ENCODE measurements around the gene CLASP1.

Gene CLASP1

DNA sequence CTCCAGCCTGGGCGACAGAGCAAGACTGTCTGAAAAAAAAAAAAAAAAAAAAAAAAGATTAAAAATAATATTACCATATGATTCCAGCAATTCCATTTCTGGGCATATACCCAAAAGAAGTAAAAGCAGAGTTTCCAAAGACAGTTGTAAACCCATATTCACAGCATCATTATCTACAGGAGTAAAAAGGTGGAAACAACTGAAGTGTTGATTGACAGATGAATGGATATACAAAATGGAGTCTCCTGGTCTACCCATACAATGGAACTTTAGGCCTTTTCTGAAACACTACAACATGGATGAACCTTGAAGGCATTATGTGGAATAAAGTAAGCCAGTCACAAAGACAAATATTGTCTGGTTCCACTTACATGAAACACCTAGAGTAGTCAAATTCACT, 112.9 kb downstream of the CLASP1 start:
- no peak for DNase-seq

DNA sequence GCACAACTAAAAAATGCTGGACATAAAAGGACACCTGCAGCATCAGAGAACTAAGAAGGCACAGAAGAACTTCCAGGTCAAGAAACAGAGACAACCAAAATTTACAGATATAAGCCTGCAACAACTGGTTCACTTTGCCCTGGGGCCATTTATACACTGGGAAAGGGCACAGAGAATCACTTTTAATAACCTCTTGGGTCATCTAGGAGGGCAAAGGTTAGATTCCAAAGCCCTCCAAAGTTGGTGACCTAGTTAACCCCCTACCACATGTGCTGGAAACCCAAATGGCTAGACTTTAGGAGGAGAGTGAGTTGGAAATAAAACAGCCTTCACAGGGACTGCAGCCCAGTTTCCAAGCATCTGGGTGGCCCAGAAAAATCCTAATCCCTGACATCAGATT, 115.3 kb downstream of the CLASP1 start:
- no peak for DNase-seq

DNA sequence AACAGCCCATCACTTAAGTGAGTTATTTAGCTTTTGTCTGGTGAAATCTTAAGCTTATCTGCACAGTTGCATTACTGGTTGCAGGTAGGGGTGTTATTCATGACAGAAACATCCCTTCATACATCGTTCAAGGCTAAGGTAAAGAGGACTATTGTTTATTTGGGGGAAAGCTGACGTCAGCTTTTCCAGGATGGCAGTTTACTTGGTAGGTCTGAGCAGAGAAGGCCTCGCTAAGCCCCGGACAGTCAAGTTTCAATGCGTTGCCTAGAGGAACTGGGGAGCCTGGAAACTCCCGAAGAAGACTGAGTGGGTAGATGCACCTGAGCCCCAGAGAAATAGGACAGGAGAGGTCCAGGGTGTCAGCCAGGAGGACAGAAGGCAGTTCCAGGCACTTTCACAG, 116.4 kb downstream of the CLASP1 start:
- DNase-seq, result no peak

DNA sequence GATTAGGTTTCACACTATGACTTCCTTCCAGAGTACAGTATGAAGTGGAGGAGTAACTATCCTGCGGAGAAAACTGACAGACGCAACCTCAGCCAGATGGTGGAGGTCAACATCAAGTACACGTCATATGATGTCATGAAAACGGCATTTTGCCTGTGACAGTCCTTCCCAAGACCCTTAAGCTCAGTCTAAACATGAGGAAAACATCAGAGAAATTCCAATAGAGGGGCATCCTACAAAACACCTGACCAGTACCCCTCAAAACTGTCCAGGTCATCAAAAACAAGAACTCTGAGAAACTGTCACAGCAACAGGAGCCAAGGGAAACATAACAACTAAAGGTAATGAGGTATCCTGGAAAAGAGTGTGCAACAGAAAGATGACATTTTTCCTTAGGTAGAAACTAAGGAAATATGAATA, 116.9 kb downstream of the CLASP1 start:
- no peak for DNase-seq

DNA sequence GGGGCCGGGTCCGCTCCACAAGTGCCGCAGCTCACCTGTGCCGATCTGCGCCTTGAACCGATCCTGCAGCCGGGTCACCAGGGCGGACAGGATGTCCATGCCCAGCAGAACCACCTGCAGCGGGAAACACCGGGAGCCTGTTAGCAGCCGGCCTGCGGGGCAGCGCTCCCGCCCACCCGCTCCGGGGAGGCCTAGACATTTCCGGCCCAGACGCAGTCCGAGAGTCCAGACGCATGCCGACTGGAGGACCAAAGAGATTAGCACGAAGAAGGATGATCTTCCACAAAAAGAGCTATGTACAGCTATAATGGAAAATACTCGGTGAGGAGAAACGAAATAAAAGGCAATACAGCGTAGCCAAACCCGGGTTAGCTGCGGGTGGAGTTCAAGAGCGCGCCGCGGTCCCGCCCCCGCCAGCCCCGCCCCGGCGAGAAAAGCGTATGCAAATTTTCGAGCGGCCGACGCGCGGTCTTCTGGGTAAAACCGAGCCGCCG, 119.0 kb downstream of the CLASP1 start:
- peak in 1 of 2 experiments; percentile 36 for DNase-seq

DNA sequence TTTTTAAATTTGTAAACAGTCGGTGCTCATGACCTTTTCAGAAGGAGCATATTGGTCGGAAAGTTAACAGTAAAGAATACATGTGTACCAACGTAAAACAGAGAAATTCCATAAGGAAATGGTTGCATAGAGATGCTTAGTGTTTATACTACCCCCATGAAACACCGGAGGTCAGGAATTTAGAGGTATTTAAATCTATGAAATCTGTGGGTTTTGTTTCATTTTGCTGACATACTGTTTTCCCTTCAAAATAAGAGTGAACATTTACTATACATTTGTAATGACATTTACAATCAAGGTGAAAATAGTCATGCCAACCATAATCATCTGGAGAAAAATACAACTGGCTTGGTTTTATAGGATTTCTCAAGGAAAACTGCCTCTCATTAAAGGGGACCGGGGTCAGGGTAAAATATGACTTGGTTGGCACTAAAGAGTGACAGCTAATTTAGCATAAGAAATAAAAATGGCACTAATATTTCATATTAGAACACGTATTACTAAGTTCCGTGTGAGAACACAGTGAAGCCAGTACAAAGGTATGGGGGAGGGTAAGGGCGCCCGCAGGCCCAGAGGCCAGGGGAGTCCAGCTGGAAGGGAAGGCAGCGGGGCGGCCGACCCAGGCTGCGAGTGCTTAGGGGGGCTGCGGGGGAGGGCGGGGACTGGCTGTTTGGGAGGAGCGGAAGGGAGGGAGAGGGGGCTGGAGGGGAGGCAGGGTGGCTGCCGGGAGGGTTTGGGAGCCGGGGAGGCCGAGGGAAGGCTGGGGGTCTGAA, 119.6 kb downstream of the CLASP1 start:
- DNase-seq, result no peak

DNA sequence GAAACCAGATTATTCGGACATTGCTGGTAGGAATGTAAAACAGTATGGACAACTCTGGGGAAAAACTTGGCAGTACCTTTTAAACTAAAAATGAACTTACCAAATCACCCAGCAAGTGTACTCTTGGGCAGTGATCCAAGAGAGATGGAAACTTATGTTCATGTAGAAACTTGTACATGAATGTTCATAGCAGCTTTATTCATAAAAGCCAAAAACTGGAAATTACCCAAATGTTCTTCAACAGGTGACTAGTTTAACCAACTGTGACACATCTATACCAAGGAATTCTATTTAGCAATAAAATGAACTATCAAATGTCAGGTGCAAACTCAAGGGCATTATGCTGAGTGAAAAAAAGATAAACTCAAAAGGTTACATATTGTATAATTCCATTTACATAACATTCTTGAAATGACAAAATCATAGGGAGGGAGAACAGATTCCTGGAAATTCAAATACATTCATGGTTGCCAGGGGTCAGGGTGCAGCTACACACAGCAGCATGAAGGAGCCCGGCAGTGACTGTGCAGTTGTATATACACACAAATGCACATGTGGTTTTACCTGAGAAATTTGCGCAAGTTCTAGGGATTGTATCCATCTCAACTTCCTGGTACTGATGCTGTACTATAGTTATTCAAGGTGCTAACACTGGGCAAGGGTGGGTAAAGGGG, 122.1 kb downstream of the CLASP1 start:
- DNase-seq, result no peak

DNA sequence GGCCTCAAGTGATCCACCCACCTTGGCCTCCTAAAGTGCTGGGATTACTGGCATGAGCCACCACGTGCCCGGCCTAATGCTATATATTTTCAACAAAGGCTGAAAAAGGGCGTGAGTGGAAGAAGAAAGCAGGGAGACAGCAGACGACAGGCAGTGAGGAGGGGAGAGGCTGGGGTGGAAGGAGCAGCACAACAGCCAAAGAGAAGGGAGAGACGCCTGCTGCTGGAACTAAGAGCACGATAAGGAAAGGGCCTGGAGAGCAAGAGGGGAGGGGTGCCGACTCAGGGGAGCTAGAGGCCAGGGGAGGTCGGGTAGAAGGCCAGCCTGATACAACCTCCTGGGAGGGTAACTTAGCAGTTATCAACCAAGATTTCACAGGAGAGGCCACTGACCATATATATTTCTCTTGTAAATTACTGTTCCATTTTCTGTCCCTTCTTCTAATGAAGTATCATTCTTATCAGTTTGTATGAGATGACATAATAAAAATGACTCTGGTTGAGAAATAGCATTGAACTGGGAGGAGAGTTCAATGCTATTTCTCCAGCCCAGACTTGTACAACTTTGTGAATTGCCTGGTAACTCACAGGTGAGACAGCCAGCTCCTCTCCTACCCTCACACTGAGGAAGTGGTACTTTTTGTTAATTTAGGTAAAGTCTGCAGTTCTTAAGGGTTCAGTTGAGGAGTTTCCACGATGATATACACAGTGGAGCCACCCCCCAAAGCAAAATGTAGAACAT, 124.4 kb downstream of the CLASP1 start:
- DNase-seq, result no peak

DNA sequence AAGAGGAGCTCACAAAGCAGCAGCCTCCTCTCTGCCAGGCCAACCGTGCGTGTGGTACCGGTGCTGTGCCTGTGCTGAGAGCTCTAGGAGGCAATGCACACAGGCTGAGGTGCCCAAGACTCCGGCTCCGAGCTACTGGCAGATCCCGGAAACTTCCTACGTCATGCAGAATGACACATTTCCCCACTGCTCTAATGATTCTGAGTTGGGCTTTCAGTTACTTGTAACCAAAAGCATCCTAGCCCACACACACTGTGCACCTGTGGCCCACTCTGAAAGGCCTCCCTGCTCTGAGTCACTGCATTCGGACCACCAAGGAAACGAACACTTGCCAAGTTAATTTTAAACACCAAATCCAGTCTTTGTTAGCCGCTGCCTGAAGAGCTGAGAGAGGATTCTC, 127.9 kb downstream of the CLASP1 start:
- DNase-seq, result no peak

DNA sequence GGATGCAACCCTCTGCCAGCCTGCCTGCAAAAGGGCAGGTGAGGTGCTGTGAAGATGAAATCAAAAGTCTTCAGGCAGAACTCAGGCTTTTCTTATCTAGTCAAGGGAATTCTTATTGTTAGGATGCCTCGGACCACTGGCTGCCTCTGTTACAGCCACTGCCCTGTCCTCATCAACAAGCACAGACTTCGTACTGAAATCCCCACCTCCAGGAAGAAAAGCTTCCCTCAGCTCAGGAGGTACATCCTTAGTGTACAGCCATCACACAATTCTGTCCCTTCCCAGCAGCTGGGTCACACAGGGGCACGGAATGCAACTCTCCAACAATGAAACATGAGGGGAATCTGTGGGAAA, 128.6 kb downstream of the CLASP1 start:
- no peak for DNase-seq

DNA sequence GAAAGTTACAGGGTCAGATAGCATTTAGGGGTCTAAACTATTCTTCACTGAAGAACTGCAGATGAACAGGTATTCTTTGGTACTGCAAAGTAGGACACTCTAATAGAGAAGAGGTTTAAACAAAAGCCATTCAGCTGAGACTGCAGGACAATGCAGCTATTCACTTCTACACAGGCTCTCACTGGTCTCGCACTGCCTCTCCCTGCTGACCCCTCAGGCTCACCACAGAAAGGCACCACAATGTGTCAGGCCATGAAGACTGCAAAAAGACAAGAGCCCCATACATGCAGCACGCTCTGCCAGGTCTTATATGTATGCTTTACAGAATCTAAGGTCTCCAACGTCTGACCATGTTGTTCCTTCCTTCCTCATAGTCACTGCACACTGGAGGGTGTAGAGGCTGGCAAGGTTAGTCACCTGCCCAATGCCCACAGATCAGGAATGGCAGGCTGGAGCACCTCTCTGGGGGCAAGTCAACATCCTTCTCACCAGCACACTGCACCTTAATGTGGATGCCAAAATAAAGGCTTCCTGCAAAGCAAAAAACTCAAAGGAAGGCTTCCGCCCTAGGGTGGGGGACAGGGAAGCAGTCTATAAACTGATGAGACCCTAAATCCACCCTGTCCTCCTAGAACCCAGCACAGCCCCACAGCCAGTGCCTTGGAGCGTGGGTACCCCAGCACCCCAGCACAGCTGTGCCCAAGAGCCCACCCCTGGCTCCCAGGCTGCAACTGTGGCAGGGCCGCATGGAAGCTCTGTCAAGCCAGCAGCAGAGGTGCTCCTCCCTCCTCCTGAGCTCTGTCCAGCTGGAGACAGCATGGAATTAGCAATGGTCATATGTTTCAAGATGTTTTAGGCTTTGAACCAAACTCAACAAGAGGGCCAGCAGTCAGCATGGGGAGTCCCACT, 129.3 kb downstream of the CLASP1 start:
- DNase-seq, result no peak

DNA sequence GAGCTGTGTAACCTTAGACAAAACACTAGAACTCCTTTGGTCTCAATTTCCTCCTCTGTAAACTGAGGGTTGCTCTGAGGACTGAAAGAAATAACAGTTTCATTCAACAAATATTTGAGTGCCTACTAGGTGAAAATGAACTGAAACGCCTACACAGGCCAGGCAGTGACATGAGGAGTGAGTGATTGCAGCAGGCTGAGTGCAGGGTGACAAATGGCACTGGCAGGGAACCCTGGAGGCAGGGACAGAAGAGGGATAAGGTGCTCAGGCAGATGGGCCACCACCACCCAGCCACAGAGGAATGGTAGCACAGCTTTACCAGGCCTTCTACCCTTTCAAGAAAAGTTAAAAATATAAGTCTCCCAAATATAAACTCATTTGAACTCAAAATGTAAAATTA, 130.1 kb downstream of the CLASP1 start:
- no peak for DNase-seq

DNA sequence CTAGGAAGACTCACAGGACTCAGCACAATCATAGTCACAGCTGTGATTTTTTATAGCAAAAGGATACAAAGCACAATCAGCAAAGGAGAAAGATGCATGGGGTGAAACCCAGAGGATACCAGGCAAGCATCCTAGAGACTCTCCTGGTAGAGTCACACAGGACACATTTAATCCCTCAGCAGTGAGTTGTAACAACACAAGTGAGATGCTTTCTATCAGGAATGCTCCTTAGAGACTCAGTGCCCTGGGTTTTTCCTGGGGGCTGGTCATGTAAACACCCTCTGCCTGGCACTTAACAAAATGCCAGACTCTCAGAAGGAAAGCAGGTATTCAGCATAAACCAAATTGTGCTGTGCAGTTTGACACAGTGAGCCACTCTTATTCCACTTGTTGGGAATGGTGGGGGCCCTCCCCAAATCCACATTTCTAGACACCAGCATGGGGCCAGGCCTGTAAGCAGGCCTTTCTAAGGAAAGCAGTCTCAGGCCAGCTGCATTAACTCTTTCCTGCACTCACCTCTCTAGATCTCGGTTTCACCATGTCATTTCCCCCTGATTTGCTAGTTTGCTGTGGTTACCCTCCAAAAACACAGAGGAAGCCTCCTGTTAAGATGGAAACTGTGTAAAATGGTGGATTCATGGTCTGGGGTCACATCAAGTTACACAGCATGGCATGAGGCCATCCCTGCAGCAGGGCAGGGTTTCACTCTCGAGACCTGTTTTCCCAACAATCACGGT, 135.5 kb downstream of the CLASP1 start:
- no peak for DNase-seq

DNA sequence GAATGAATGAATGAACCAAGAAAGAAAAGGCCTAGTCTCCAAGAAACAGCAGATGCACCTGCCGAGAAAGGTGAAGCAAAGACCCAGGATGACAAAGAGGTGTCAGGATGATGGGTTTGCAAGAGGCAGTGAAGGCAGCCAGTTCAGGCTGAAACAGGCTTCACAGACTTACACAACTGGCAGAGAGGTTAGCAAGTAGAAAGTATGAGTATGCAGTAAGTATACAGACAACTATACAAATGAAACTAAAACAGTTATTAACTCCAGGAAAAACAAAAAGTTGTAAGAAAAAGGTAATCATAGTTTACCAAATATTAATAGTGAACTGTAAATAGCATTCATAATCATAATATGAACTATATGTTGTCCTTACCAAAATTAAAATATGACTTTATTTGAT, 138.4 kb downstream of the CLASP1 start:
- no peak for DNase-seq

DNA sequence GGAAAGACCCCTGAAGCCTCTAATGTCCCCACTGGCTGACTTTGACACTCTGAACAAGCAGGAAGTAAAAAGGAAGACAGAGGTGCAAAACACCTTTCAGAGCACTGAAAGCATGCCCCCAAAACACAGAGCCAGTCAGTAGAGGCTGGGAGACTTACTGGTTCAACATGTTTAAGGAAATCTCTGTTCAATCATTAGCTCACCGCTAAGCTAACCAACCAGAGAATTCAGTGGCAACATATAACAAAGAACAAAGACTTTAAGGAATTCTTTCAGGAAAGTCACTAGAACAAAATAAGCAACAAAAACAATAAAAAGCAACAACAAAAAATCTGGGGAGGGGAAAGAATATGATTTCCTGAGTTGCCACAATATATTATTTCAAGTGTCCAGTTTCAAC, 142.6 kb downstream of the CLASP1 start:
- no peak for DNase-seq

DNA sequence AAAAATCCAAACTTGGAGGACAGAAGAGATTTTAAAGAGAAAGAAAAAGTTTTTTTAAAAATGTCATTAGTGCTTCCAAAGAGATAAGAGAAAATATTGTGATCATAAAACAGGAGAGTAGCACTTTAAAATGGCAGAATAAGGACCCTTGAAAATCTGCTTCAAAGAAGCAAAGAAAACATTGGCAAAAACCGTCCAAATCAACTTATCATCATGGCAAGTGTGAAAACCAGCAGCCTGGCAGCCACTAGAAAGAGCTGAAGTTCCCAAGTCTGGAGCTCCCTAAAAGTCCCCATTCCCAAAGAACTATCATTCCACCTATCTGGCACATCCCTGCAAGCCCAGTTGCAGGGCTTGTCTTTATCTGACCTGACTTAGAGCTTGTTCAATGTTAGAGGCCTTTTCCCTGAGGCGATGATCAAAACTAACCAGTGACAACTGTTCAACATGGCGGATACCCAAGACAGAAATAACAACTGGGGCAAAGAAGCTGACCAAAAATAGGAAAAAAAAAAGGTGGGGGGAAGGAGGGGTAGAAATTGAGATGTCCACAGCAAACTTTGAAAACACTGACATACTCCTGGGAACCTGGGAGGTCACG, 143.2 kb downstream of the CLASP1 start:
- no peak for DNase-seq

DNA sequence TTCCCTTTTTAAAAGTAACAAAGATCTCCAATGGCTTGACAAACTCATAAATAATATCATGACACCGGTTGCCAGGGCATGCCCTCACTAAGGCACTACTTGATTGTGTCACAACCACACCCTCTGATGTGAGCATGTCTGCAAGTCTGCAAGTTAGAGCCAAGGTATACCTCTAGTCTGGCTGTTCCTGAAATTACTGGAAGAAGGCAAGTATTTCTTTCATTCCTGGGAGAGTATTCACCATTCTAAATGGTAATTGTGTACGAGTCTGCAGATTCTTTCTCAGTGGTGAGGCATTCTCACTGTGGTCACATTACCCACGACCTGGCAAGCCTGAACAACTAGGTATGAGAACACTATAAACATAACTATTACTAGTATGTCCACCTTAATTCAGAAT, 144.3 kb downstream of the CLASP1 start:
- no peak for DNase-seq

DNA sequence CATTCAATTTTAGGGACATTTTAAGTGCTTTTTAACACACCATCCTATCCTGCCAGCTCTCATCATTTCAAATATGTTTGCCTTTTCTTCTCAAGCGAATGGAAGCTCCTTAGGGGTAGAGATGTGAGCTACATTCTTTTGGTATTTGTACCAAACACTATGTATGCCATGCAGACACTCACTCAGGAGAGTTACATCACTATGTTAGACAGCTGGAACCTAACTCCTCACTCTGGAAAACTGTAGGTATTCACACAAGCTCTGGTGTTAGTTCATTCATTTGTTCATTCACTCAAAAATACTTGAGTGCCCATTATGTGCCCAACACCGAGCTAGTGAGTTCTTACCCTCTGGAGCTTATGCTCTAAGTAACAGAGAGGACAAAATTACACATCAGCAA, 144.9 kb downstream of the CLASP1 start:
- DNase-seq, result no peak

DNA sequence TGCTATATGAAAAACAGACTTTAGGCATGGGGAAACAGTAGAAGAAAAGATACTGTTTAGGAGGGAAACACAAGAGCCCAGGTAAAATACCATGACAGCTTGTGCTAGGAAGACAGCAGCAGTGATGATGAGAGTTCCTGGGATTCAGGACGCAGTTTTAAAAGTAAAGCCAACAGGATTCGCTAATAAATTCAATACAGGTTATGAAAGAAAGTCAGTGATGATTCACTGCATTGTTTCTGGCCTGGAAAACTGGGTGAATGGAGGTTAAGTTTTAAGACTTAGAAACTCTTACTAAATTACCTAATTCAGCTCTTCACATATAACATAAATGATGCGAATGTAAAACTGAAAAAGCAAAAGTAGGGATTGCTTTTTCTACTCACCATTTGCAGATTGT, 146.5 kb downstream of the CLASP1 start:
- DNase-seq, result no peak

DNA sequence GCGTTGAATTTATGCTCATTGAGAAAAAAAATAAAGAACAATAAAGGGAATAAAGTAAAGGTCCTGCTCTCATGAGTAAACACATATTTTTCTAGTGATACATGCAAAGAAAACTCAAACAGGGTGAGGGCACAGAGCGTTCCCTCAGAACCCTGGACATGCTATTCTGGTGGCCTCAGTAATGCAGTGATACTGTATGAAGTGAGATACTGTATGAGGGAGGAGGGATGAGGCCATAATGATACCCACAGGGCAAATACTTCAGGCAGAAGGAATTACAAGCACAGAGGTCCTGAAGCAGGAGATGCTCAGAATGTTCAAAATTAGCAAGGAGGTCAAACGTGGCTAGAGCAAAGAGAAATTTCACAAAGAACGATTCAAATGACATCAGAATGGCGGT, 147.0 kb downstream of the CLASP1 start:
- DNase-seq, result no peak

DNA sequence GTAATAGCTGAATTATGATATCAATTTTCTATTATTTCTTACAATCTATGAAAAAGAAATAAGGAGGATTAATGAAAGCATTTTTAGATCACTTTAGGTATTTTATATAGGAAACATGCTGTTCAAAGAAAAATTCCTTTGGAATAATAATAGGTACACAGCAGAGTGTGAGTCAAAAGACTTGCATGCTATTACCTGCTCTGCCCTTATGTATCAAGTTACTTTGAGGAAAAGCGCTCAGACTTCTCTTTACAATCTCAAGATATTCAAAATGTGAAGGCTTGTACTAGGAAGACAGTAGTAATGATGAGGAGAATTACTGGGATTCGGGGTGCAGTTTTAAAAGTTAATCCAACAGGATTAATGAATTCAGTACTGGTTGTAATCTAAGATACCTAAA, 147.7 kb downstream of the CLASP1 start:
- DNase-seq, result no peak

DNA sequence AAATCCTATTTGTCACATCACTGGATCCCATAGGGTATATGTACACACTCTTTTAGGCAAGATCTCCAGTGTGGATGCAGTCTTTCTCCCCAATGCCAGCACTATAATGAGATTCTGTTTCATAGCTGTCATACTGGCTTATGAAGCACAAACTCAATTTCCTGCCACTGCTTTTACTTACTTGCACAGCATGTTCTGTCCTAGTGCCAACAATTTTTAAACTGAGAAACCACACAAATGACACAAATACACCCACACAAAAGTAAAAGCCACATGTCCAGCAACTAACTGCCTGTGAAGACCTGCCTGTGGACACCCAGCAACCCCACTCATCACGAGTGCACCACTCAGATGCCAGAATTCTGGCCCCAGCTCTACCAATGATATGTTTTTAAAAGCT, 148.2 kb downstream of the CLASP1 start:
- DNase-seq, result no peak
